HepG2 (cell line): ENCODE measurements around the gene DENND2A. TPM values are rescaled to one million over a fixed set of nuclear protein-coding genes. Genes with fewer than 3 reads are reported as not detected.

Experiments
- ATAC-seq: fragments of 200-7000 bp; cut with Tn5 transposase; 3 replicates; pipeline ENCODE4 v1.9.1; 2020; ENCODE audit warnings: mild to moderate bottlenecking, moderate library complexity
- BruUV-seq: library from RNA; stranded (reverse); fragments of 400-500 nt; replicated peaks from 2 replicates; lab custom pipeline; 2021; lab: Mats Ljungman, UMichigan
- CTCF ChIA-PET: fragments of 300-600 bp; formaldehyde crosslinking; extraction: SDS; loops from one replicate; lab custom pipeline; 2021; ENCODE audit warnings: low total read pairs, inconsistent platforms, low intra/inter-chr PET ratio; lab: Yijun Ruan, JAX
- POLR2A ChIA-PET: fragments of 350-600 bp; sonication (Branson Sonifier 250); formaldehyde crosslinking; loops from one replicate; lab custom pipeline; 2020; ENCODE audit warnings: antibody characterized with exemption, inconsistent platforms; lab: Yijun Ruan, JAX
- DNase-seq: peaks from one replicate; pipeline ENCODE4 v3.0.0-alpha.2; 2015; ENCODE audit warnings: low spot score
- FAIRE-seq: peaks from 3 replicates; lab custom pipeline; 2011; peaks lifted over from hg19 to GRCh38; lab: Jason Lieb, UNC
- H2AFZ ChIP-seq: one replicate; pipeline ENCODE4 v1.6.1; 2011; ENCODE audit warnings: low read length, inconsistent platforms
- H3K27ac ChIP-seq: fragments of 300-600 bp; 3 replicates; pipeline ENCODE4 v1.8.0; 2011; ENCODE audit warnings: mixed run types, mild to moderate bottlenecking, mixed read lengths, low read length, inconsistent platforms; ENCODE audit not compliant: insufficient read depth; ENCODE audit errors: extremely low read length
- H3K27me3 ChIP-seq, 2 experiments: fragments of 200-600 bp in 1 of 2; 2 replicates in 1 of 2; 3 replicates in 1 of 2; pipeline versions ENCODE4 v1.6.0 to v1.8.0; 2011; ENCODE audit warnings: low read length in 2 of 2, mild to moderate bottlenecking in 2 of 2, moderate library complexity in 2 of 2, inconsistent platforms in 1 of 2; ENCODE audit not compliant: insufficient read depth in 2 of 2, control insufficient read depth in 1 of 2
- H3K36me3 ChIP-seq, 2 experiments: fragments of 200-600 bp in 1 of 2; replicated peaks in 1 of 2; 2 replicates in 1 of 2; 3 replicates in 1 of 2; pipeline versions ENCODE4 v1.5.1 to v1.8.0; 2011; ENCODE audit warnings: low read length in 2 of 2, inconsistent platforms in 1 of 2; ENCODE audit not compliant: insufficient read depth in 2 of 2, control insufficient read depth in 1 of 2
- H3K4me1 ChIP-seq: 2 replicates; pipeline ENCODE4 v1.5.1; 2012; ENCODE audit warnings: low read length, inconsistent platforms; ENCODE audit not compliant: insufficient read depth
- H3K4me2 ChIP-seq: 2 replicates; pipeline ENCODE4 v1.6.0; 2011; ENCODE audit warnings: low read depth, low read length, inconsistent platforms
- H3K4me3 ChIP-seq, 3 experiments: fragments of 200-600 bp in 1 of 3; sonication (generic), shearing (Covaris generic) in 1 of 3; replicated peaks in 1 of 3; 2 replicates each; pipeline ENCODE4 v1.5.1; 2011 to 2016; ENCODE audit warnings: low read length in 3 of 3, inconsistent platforms in 2 of 3, low read depth in 2 of 3, mild to moderate bottlenecking in 2 of 3, control low read depth in 1 of 3, mixed read lengths in 1 of 3; ENCODE audit not compliant: insufficient read depth in 1 of 3
- H3K79me2 ChIP-seq: one replicate; pipeline ENCODE4 v1.6.1; 2011; ENCODE audit warnings: low read length, inconsistent platforms; ENCODE audit not compliant: insufficient read depth
- H3K9ac ChIP-seq: 2 replicates; pipeline ENCODE4 v1.6.0; 2011; ENCODE audit warnings: mild to moderate bottlenecking, low read depth, low read length, inconsistent platforms; ENCODE audit not compliant: insufficient read depth
- H3K9me3 ChIP-seq: 2 replicates; pipeline ENCODE4 v1.5.1; 2012; ENCODE audit warnings: mild to moderate bottlenecking, low read length
- H4K20me1 ChIP-seq: 2 replicates; pipeline ENCODE4 v1.6.0; 2011; ENCODE audit warnings: inconsistent platforms, mild to moderate bottlenecking, low read length, moderate library complexity; ENCODE audit not compliant: insufficient read depth
- BCL6 ChIP-seq: IDR thresholded peaks from 2 replicates; pipeline ENCODE4 v1.6.1; 2016; ENCODE audit warnings: missing genetic modification reagents, missing compliant biosample characterization
- BHLHE40 ChIP-seq: IDR thresholded peaks from 2 replicates; pipeline ENCODE4 v1.6.1; 2011; ENCODE audit warnings: low read length, improper control_type of control experiment
- HNF4A ChIP-seq: sonication (generic); formaldehyde crosslinking; IDR thresholded peaks from 2 replicates; pipeline ENCODE4 v1.4.0; 2020; ENCODE audit warnings: missing genetic modification reagents
- KAT8 ChIP-seq: IDR thresholded peaks from 2 replicates; pipeline ENCODE4 v1.6.1; 2016; ENCODE audit warnings: missing genetic modification reagents, missing compliant biosample characterization
- MAFF ChIP-seq: IDR thresholded peaks from 2 replicates; pipeline ENCODE4 v1.6.1; 2011; ENCODE audit warnings: low read depth, low read length, improper control_type of control experiment
- PRPF4 ChIP-seq: fragments of 200-400 bp; formaldehyde crosslinking; IDR thresholded peaks from 2 replicates; pipeline ENCODE4 v1.6.1; 2016; ENCODE audit warnings: low read length, low read depth; ENCODE audit not compliant: poor library complexity, severe bottlenecking
- REL ChIP-seq: sonication (generic); formaldehyde crosslinking; conservative IDR thresholded peaks from 2 replicates; pipeline ENCODE4 v1.8.0; 2022; ENCODE audit warnings: mild to moderate bottlenecking, missing genetic modification reagents, moderate library complexity
- SOX5 ChIP-seq: IDR thresholded peaks from 2 replicates; pipeline ENCODE4 v1.6.1; 2016; ENCODE audit warnings: borderline replicate concordance
- ZBTB25 ChIP-seq: IDR thresholded peaks from 2 replicates; pipeline ENCODE4 v1.6.1; 2018; ENCODE audit warnings: missing genetic modification reagents
- ZNF770 ChIP-seq: sonication (generic); formaldehyde crosslinking; IDR thresholded peaks from 2 replicates; pipeline ENCODE4 v1.5.0; 2020; ENCODE audit warnings: mild to moderate bottlenecking, missing genetic modification reagents
- WGBS: methylation state at CpG from one replicate; pipeline ENCODE4 v1.1.6; 2017; ENCODE audit warnings: low lambda C conversion rate; 5-methylcytosine and 5-hydroxymethylcytosine counted together
- in situ Hi-C: cut with HindIII; loops from 2 replicates; pipeline ENCODE4 v1.10.0; 2017; ENCODE audit warnings: low pct_unique_long_range_greater_than_20kb; ENCODE audit not compliant: extremely low pct_ligation_motif_present
- intact Hi-C: fragments of 100-400 bp; cut with micrococcal nuclease; formaldehyde crosslinking; loops from one replicate; pipeline ENCODE4 v1.10.0; 2022; ENCODE audit not compliant: unreplicated experiment
- polyA plus RNA-seq, 8 experiments: library from polyadenylated mRNA; depleted of rRNA in 3 of 8; stranded (reverse) in 7 of 8; unstranded in 1 of 8; fragments of >200 nt; fragmentation: Illumina TruSeq in 4 of 8; extraction: Trizol in 4 of 8; gene quantifications; 2 replicates each; pipeline versions ENCODE4 v1.2.1 to v1.2.3, GENCODE V29; 2011 to 2016; ENCODE audit warnings: low read depth in 4 of 8, missing spikeins in 1 of 8, mixed read lengths in 1 of 8; ENCODE audit not compliant: insufficient read depth in 1 of 8
- total RNA-seq, 5 experiments: library from RNA; depleted of rRNA; stranded (reverse); fragments of >200 nt; fragmentation: Illumina TruSeq; extraction: Trizol; gene quantifications; 2 replicates each; pipeline ENCODE4 v1.2.3, GENCODE V29; 2016; ENCODE audit warnings: low read depth in 1 of 5
- TF ChIP-seq, protein P1 (sequence below), 2 experiments: fragments of 450-650 bp in 1 of 2; sonication (generic) in 1 of 2; formaldehyde crosslinking in 1 of 2; IDR thresholded peaks; 2 replicates each; pipeline versions ENCODE4 v1.6.1 to v1.8.0; 2016 to 2022; ENCODE audit warnings: antibody characterized with exemption in 1 of 2, mild to moderate bottlenecking in 1 of 2, missing genetic modification reagents in 1 of 2

Gene DENND2A
- total and polyA plus RNA-seq, 2 of the 13 experiments (the other 11 are each of a cell fraction or from before 2014, with no cell fraction given) = not detected

DNA sequence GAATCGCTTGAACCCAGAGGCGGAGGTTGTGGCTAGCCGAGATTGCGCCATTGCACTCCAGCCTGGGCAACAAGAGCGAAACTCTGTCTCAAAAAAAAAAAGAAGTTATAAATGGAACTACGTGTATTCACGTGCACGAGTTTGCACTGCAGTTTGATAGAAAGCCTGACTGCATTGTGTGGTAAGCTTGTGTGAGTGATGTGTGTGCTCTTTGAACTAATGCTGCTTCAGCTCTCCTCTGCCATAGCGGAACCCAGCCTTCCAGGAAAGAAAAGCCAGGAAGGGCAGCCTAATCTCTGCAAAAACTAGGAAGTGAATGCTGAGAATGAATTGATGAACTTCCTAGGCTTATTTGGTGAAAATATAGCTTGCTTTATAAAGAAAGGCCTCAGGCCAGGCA is 145.7 kb downstream of the DENND2A start:
- in situ Hi-C loops = no loop called here
- intact Hi-C loops = no loop called here
- TF ChIP-seq BCL6 (peak; percentile 56), ZNF770 (CRISPR knock-in tag) (peak; percentile 82), MAFF (0 out of 2 replicates have a peak, but pooled peaks have one; percentile 4), PRPF4 (no peak), ZBTB25 (CRISPR knock-in tag) (no peak), SOX5 (CRISPR knock-in tag) (peak; percentile 30; the same call in 1 of the 2 replicates), BHLHE40 (peak; percentile 79), HNF4A (CRISPR knock-in tag) (0 out of 2 replicates have a peak, but pooled peaks have one; percentile 8), KAT8 (CRISPR knock-in tag) (no peak), REL (CRISPR knock-in tag) (no peak)
- TF ChIP-seq, protein P1, sequence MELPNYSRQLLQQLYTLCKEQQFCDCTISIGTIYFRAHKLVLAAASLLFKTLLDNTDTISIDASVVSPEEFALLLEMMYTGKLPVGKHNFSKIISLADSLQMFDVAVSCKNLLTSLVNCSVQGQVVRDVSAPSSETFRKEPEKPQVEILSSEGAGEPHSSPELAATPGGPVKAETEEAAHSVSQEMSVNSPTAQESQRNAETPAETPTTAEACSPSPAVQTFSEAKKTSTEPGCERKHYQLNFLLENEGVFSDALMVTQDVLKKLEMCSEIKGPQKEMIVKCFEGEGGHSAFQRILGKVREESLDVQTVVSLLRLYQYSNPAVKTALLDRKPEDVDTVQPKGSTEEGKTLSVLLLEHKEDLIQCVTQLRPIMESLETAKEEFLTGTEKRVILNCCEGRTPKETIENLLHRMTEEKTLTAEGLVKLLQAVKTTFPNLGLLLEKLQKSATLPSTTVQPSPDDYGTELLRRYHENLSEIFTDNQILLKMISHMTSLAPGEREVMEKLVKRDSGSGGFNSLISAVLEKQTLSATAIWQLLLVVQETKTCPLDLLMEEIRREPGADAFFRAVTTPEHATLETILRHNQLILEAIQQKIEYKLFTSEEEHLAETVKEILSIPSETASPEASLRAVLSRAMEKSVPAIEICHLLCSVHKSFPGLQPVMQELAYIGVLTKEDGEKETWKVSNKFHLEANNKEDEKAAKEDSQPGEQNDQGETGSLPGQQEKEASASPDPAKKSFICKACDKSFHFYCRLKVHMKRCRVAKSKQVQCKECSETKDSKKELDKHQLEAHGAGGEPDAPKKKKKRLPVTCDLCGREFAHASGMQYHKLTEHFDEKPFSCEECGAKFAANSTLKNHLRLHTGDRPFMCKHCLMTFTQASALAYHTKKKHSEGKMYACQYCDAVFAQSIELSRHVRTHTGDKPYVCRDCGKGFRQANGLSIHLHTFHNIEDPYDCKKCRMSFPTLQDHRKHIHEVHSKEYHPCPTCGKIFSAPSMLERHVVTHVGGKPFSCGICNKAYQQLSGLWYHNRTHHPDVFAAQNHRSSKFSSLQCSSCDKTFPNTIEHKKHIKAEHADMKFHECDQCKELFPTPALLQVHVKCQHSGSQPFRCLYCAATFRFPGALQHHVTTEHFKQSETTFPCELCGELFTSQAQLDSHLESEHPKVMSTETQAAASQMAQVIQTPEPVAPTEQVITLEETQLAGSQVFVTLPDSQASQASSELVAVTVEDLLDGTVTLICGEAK (IDR thresholded peaks at IDR 0.05) = no peak
- TF ChIP-seq, protein P1 (CRISPR knock-in tag; IDR thresholded peaks at IDR 0.05) = no peak

More for the DNA sequence above, 145.7 kb downstream of the DENND2A start:
- H2AFZ ChIP-seq = no peak overlapping the region
- no peak overlapping the region for H3K27ac ChIP-seq
- no peaks in the 10 kb centered on the region for H3K9me3 ChIP-seq
- ATAC-seq (peak; percentile 68), FAIRE-seq (no peak), DNase-seq (peak; percentile 27)
- CTCF ChIA-PET = no interaction called here
- H4K20me1 ChIP-seq = no peaks in the 10 kb centered on the region
- no peaks in the 10 kb centered on the region for H3K27me3 ChIP-seq
- H3K4me2 ChIP-seq = peak overlapping the region; percentile 42; the same call in 1 of the 2 replicates
- H3K79me2 ChIP-seq = no peaks in the 10 kb centered on the region
- POLR2A ChIA-PET = no interaction called here
- BruUV-seq = no TSS peak
- H3K4me3 ChIP-seq = no peak overlapping the region
- H3K9ac ChIP-seq = no peak overlapping the region
- H3K36me3 ChIP-seq = no peaks in the 10 kb centered on the region
- WGBS = 27% methylated on average over 9 of the region's 9 CpGs
- H3K4me1 ChIP-seq = 0 out of 2 replicates have a peak, but pooled peaks cover 7% of the 10 kb centered on the region
